ENCODE measurements around the gene TUBE1. TPM values are rescaled to one million over a fixed set of nuclear protein-coding genes. Genes with fewer than 3 reads are reported as not detected.
"Not testable (repeated sequence)": the region's sequence is repeated elsewhere in the genome, so short reads cannot be mapped to it uniquely, and the experiment has no call there.

TUBE1 gene
- total and polyA plus RNA-seq, 7 donors: 7.6 to 65.2 (median 32.5) TPM

DNA sequence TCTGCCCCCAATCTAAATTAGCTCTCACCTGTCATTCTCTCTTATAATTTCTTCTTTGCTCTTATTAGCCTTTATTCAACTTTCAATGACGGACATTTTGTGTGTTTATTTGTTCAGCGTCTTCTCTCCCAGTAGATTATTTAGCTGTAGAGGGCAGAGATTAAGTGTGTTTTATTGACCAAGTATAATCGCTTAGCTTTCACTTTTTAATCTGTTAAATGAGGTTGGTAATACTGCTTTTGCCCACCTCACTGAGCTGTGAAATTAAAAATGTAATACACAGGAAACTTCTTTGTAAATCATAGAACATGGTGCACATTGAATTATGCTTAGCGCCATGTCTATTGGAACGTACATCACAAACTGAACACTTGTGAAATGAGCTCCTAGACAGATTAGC, 36.9 kb downstream of the TUBE1 start:
- intact Hi-C loops (cut with DNase I): no loop called here
- TF ChIP-seq EP300 (IDR thresholded peaks at IDR 0.05) (no peak), POLR2AphosphoS5 (IDR thresholded peaks at IDR 0.05) (no peak), POLR2A (IDR thresholded peaks at IDR 0.05) (no peak)
- TF ChIP-seq, protein P1, sequence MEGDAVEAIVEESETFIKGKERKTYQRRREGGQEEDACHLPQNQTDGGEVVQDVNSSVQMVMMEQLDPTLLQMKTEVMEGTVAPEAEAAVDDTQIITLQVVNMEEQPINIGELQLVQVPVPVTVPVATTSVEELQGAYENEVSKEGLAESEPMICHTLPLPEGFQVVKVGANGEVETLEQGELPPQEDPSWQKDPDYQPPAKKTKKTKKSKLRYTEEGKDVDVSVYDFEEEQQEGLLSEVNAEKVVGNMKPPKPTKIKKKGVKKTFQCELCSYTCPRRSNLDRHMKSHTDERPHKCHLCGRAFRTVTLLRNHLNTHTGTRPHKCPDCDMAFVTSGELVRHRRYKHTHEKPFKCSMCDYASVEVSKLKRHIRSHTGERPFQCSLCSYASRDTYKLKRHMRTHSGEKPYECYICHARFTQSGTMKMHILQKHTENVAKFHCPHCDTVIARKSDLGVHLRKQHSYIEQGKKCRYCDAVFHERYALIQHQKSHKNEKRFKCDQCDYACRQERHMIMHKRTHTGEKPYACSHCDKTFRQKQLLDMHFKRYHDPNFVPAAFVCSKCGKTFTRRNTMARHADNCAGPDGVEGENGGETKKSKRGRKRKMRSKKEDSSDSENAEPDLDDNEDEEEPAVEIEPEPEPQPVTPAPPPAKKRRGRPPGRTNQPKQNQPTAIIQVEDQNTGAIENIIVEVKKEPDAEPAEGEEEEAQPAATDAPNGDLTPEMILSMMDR (IDR thresholded peaks at IDR 0.05): no peak
- H3K27me3 ChIP-seq: no peaks in the 10 kb centered on the region
- H3K4me3 ChIP-seq: no peak overlapping the region
- 85 to 90% methylated on average over 5 of the region's 5 CpGs for WGBS, 2 donors
- H3K4me1 ChIP-seq: peaks cover 0 to 5% (median 2%) of the 10 kb centered on the region in 4 donors
- no peaks in the 10 kb centered on the region for H3K36me3 ChIP-seq
- H3K9me3 ChIP-seq: no peaks in the 10 kb centered on the region
- no peak for DNase-seq
- no peak overlapping the region for H3K27ac ChIP-seq

DNA sequence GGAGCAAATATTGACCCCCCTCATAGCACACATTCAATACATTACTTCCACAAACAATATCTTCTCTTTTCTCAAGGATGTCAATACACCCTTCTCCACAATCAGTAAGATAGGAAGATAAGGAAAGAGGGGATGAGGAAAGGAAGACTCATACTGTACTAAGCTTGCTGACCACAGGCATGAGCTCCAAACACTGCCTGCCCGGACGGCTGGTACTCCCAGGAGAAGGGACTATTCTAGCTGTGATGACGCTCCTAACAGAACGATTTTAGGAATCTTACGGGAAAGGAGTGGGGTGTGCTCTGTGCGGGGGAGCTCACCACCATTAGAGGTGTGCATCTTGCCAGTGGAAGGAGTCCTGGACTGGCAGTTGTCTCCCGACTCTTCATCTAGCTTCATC, 37.3 kb downstream of the TUBE1 start:
- no peak for TF ChIP-seq POLR2AphosphoS5 (IDR thresholded peaks at IDR 0.05)
- H3K9me3 ChIP-seq: no peaks in the 10 kb centered on the region
- H3K4me1 ChIP-seq: peaks cover 0 to 9% (median 6%) of the 10 kb centered on the region in 4 donors
- H3K27ac ChIP-seq: no peak overlapping the region
- 94 to 95% methylated on average over 7 of the region's 7 CpGs for WGBS, 2 donors
- no peaks in the 10 kb centered on the region for H3K36me3 ChIP-seq
- no peaks in the 10 kb centered on the region for H3K27me3 ChIP-seq
- H3K4me3 ChIP-seq: no peak overlapping the region
- intact Hi-C loops (cut with DNase I): no loop called here
- DNase-seq: no peak

DNA sequence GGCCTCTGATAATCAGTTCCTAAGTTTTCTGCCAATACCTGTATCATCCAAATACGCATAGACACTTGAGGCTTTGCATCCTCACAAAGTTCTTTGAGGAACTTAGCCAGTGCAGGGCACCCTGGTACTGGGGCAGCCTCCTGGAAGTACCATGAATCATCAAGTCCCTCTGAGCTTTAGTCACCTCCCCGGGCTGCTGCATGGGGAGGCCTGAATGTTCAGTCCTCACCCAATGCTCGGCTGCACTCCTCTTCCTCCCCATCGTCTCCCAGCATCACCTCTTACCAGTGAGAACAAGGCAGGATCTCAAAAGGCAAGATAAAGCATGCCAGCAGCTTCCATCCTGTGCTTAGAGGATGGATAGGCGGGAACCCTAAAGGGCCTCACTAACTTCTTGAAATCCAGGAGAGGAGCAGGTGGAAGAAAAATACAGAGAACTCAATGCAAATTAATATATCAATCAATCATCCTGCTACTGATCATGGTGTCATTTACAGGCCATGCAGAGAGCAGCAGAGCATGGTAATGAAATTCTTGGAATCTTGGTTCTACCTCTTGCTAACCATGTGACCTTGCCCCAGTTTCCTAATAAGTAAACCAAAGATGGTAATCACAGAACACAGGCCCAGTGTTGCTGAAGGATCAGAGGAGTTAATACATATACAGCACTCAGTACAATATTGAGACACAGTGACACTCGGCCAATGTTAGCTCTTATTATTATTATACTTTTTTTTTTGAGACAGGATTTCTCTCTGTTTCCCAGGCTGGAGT, 38.1 kb downstream of the TUBE1 start:
- Histone ChIP-seq H3K4me3 (no peak overlapping the region), H3K4me1 (peaks cover 0 to 17% (median 14%) of the 10 kb centered on the region in 4 donors), H3K27ac (no peak overlapping the region), H3K36me3 (no peaks in the 10 kb centered on the region), H3K9me3 (no peaks in the 10 kb centered on the region), H3K27me3 (no peaks in the 10 kb centered on the region)
- intact Hi-C loops (cut with DNase I): no loop called here
- 84 to 91% methylated on average over 6 of the region's 6 CpGs for WGBS, 2 donors
- no peak for DNase-seq
- no peak for TF ChIP-seq POLR2AphosphoS5 (IDR thresholded peaks at IDR 0.05)
- TF ChIP-seq EP300 (IDR thresholded peaks at IDR 0.05): no peak
- TF ChIP-seq, protein P1 (IDR thresholded peaks at IDR 0.05): no peak
- TF ChIP-seq POLR2A (IDR thresholded peaks at IDR 0.05): no peak

DNA sequence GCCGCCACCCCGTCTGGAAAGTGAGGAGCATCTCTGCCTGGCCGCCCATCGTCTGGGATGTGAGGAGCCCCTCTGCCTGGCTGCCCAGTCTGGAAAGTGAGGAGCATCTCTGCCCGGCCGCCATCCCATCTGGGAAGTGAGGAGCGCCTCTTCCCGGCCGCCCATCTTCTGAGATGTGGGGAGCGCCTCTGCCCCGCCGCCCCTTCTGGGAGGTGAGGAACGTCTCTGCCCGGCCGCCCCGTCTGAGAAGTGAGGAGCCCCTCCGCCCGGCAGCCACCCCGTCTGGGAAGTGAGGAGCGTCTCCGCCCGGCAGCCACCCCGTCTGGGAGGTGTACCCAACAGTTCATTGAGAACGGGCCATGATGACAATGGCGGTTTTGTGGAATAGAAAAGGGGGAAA, 39.8 kb downstream of the TUBE1 start:
- not testable (repeated sequence) for H3K4me3 ChIP-seq

DNA sequence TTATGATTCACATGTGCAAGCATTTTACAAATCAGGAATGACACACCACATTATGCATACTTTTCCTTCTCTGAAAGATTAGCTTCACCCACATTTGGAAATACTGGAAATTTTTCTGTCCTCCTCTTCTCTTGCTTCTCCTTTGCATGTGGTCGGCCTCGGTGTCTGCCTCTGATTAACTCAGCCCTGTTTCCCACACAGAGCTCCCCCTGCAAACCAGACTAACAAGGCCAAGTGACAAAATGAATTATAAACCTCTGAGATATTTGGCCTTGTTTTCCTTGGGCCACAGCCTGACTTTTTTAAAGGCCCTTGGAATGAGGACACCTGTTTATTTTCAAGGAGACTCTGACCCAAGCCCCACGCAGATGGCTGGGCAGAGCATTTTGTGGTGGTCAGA, 42.4 kb downstream of the TUBE1 start:
- TF ChIP-seq EP300 (IDR thresholded peaks at IDR 0.05) (peak in 2 of 4 donors; percentile 60 to 61), POLR2AphosphoS5 (IDR thresholded peaks at IDR 0.05) (peak; percentile 38 to 85 (median 80))
- TF ChIP-seq, protein P1 (IDR thresholded peaks at IDR 0.05): no peak
- intact Hi-C loops (cut with DNase I): loop anchor here (5.0 kb wide), 2 partner anchors 173 to 563 kb away; partner anchors contain the start of genes FYN and REV3L
- Histone ChIP-seq H3K9me3 (no peaks in the 10 kb centered on the region), H3K27ac (peak overlapping the region in 2 of 4 donors; percentile 81 to 84), H3K36me3 (no peaks in the 10 kb centered on the region), H3K4me1 (peaks cover 0 to 28% (median 22%) of the 10 kb centered on the region in 4 donors), H3K27me3 (no peaks in the 10 kb centered on the region), H3K4me3 (no peak overlapping the region)
- DNase-seq: no peak
- WGBS, 2 donors: 72 to 74% methylated on average over 3 of the region's 3 CpGs

More for the DNA sequence above, 39.8 kb downstream of the TUBE1 start:
- H3K9me3 ChIP-seq; H3K36me3 ChIP-seq; H3K27ac ChIP-seq; intact Hi-C loops (cut with DNase I); DNase-seq; H3K27me3 ChIP-seq: not testable (repeated sequence)
- WGBS, 2 donors: 96% methylated on average over 25 of the region's 25 CpGs
- H3K4me1 ChIP-seq: peaks cover 0 to 27% (median 21%) of the 10 kb centered on the region in 4 donors
